HG02610 (cell line): ENCODE data around the gene IKZF3.
"Not testable (repeated sequence)": the region's sequence is repeated elsewhere in the genome, so short reads cannot be mapped to it uniquely, and the experiment has no call there.

Source experiments
- ATAC-seq: cut with Tn5 transposase; IDR thresholded peaks from one replicate; pipeline ENCODE4 v1.9.1; 2021; ENCODE audit warnings: mild to moderate bottlenecking, moderate library complexity; ENCODE audit not compliant: unreplicated experiment

IKZF3 gene

GRCh38 chr17:39757176-39757662 lies 106.9 kb downstream of the IKZF3 start:
- no peak for ATAC-seq

DNA sequence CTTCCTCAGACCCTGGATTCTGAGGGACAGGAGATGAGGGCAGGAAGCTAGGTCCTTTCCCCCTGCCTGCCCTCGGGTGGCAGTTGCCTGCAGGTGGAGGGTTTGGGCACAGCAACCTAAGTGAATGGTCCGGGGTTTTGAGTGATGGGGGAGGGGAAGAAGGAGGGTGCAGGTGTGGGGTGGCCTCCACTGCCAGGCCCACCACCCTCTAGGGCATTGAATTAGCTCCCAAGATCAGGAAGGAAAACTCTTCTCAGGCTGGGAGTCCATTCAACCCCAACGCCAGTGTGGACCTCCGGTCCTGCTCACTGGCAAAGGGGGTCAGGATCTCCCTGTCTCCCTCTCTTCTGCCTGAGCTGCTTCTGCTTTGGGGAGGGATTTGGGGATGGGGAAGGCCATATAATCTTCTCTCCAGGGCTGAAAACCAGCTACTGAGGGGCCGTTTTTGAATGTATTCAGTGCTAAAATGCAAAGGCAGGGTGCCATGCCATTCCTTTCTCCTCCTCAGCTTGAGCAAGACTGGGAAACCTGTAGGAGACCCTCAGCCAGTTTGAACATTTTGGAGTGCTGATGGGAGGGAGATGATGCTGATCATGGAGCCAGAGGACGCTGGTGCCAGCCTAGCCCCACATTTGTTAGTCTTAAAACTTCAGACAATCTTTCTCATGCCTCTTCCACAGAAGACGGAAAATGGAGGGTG lies 107.6 kb downstream of the IKZF3 start:
- ATAC-seq, result no peak

DNA sequence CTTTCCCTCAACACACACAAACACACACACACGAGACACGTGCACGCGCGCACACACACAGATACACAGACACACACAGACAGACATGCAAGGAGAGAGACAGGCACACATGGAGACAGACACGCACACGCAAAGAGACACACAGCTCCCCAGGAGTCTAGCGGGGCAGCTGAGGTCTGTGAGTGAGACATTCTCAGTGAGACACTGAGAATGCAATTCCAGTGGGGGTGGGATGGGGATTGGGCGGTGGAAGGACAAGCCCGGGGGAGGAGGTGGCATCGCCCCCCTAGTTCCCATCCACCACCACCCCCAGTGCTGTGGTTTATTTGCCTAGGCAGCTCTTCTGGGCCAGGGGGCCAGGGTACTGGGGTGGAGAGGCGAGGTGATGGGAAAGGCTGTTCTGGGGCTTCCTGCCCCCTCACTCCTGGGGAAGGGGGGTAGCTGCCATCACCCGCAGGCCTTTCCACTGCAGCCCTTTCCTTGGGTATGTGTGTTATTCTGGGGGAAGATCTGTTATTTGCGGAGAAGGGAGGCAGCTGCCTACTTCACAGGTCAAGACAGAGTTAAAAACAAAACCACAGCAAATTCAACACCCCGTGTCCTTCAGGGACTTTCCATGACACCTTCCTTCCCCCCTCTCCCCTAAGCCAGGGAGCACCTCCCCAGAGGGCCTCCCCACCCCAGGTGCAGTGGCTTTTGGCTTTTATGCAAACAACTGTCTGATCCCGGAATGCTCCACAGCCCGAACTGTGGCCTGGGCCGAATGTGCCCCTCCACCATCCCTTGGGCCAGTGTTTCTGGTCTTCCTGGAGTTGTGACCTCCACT lies 108.3 kb downstream of the IKZF3 start:
- no peak for ATAC-seq

GRCh38 chr17:39754958-39755553 lies 109.1 kb downstream of the IKZF3 start:
- ATAC-seq, result no peak

- ATAC-seq, result peak; percentile 58
Observed at GRCh38 chr17:39754161-39754957, 109.8 kb downstream of the IKZF3 start.

GRCh38 chr17:39753514-39754160 lies 110.5 kb downstream of the IKZF3 start:
- ATAC-seq, result peak; percentile 22

DNA sequence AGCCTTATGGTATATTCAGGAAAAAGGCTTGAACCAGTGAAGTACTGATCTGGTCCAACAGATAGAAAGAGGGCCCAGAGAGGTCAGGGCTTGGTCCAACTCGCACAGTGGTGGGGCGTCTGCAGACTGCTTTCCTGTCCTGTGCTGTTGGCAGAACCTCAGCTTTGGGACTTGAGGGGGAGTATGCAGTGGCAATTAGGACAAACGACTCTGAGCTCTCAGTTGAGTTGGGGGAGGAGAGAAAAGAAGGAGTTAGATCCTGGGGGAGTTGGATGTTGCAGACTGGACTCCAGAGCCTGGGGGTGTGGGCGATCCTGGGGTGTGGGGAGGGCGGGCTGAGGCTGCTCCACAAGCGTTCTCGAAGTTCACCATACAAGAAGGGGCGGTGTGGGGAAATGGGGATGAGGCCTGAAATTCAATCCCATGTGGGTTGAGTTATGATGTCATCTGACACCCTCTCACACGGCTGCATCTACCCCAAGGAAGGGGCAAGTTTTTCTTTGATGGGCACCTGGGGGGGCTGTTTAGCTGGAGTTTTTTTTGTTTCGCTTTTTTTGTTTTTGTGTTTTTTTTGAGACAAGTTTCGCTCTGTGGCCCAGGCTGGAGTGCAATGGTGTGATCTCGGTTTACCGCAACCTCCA lies 111.8 kb downstream of the IKZF3 start:
- ATAC-seq, result no peak

DNA sequence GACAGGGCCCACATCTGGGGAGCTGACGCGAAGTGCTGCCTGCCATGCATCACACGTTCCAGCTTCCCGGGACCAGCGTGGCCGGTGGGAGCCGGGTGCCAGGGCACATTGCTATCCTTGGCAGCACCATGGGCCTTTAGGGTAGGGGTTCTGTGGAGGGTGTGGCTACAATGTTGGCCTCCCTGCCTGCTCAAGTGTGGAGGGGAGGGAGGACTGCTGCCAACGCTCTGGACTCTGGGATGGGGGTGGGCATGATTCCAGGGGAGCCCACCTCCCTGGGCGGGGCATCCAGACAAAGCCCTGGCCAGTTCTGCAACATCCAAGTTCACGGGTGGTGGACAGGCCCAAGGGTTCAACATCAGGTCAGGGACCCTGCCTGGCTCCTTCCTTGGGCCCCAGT lies 112.5 kb downstream of the IKZF3 start:
- no peak for ATAC-seq

- no peak for ATAC-seq
Observed at GRCh38 chr17:39751016-39751543, 113.0 kb downstream of the IKZF3 start.

DNA sequence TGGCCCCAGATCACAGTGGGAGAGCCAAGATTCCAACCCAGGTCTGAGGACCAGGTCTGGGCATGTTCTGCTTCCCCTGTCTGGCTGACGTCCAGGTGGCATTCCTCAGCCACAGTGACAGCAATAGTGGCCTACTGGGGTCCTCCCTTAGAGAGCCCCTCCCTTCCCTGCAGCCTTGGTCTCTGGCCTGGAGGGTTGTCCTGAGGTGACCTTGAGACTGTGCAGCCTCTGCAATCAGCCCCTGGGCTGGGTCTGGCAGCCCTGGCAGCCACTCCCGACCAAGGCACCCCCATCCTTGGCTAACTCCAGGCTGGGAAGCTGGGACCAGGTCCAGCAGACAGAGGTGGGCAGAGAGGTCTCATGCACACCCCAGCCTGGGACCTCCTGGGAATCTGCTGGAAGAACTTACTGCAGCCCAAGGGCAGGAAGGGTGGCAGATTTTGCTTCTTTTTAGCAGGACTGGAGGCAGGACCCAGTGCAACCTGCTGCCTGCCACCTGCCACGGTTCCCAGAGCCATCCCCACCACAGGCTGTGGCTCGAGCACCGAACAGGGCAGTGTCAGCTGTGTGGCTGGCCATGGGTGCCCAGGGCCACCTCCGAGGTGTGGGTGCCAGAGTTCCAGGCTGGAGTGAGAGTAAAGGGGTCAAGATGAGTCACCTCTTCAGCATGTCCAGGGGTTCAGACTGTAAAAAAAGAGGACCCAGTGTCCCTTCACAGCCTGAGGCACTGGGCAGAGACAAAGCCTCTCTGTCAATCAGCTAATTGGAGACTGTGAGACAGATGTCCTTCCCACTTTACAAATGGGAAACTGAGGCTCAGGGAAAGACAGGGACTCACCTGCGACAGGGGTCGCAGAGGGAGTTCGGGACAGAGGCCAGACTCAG lies 113.7 kb downstream of the IKZF3 start:
- ATAC-seq, result no peak

DNA sequence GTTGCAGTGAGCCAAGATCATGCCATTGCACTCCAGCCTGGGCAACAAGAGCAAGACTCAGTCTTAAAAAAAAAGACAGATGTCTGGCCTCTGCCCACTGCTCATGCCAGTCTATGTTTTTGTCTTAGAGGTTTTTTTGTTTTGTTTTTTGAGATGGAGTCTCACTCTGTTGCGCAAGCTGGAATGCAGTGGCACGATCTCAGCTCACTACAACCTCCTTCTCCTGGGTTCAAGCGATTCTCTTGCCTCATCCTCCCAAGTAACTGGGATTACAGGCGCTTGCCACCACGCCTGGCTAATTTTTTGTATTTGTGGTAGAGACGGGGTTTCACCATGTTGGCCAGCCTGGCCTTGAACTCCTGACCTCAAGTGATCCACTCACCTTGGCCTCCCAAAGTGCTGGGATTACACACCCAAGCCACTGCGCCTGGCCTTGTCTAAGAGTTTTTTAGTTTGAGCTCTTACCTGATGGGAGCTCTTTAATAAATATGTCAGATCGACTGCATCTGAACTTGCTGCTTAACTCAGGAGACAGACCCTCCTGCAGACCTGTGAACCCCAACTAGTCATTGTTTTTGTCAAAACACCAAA lies 115.6 kb downstream of the IKZF3 start:
- ATAC-seq, result not testable (repeated sequence)

- ATAC-seq, result no peak
Observed at GRCh38 chr17:39747745-39748144, 116.4 kb downstream of the IKZF3 start.

DNA sequence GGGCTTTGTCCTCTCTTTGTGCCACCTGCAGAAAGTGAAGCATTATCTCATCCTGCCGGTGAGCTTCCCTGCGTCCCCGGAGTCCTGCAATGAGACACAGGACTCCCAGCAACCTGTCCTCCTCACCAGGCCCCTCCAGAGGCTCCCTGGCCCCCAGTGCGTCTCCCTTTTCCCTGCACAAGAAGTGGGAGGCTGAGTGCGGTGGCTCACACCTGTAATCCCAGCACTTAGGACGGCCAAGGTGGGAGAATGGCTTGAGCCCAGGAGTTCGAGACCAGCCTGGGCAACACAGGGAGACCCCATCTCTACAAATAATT lies 118.0 kb downstream of the IKZF3 start:
- ATAC-seq, result no peak

- ATAC-seq, result no peak
Observed at GRCh38 chr17:39745335-39746144, 118.6 kb downstream of the IKZF3 start.

GRCh38 chr17:39744836-39745215 lies 119.3 kb downstream of the IKZF3 start:
- ATAC-seq, result no peak

GRCh38 chr17:39744075-39744835 lies 119.9 kb downstream of the IKZF3 start:
- ATAC-seq, result no peak

DNA sequence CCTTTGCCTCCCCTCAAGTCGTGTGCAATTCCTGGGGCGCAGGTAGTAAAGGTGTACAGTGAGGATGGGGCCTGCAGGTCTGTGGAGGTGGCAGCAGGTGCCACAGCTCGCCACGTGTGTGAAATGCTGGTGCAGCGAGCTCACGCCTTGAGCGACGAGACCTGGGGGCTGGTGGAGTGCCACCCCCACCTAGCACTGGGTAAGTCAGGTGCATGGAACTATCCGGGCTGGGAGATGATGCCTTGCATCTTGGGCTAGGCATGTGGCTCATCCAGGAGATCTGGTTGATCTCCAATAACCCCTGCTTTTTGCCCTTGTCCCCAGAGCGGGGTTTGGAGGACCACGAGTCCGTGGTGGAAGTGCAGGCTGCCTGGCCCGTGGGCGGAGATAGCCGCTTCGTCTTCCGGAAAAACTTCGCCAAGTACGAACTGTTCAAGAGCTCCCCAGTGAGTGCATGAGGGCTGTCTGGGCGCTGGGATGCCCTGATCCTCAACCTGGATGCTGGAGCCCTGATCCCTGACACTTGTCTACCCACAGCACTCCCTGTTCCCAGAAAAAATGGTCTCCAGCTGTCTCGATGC lies 121.2 kb downstream of the IKZF3 start:
- ATAC-seq, result no peak
